Smooth muscle cell (in vitro differentiated cells): Measurements from ENCODE around the gene SPEM2. TPM values are rescaled to one million over a fixed set of nuclear protein-coding genes. Genes with fewer than 3 reads are reported as not detected.

Experiments used
- DNase-seq: peaks from one replicate; lab custom pipeline; 2025; ENCODE audit not compliant: unreplicated experiment; lab: John Stamatoyannopoulos, UW
- H2AFZ ChIP-seq: fragments of 200-600 bp; sonication (generic); 2 replicates; pipeline ENCODE4 v1.6.0; 2016; ENCODE audit warnings: antibody characterized with exemption, low read depth, mild to moderate bottlenecking
- H3F3A ChIP-seq: fragments of 200-600 bp; sonication (generic); 2 replicates; pipeline ENCODE4 v1.6.0; 2017; ENCODE audit warnings: antibody characterized with exemption, low read depth
- H3K27ac ChIP-seq: fragments of 200-600 bp; sonication (generic); 2 replicates; pipeline ENCODE4 v1.5.1; 2016; ENCODE audit warnings: low read depth, mild to moderate bottlenecking
- H3K27me3 ChIP-seq: fragments of 200-600 bp; sonication (generic); 2 replicates; pipeline ENCODE4 v1.6.1; 2016; ENCODE audit warnings: low read depth, mild to moderate bottlenecking
- H3K36me3 ChIP-seq: fragments of 200-600 bp; sonication (generic); 2 replicates; pipeline ENCODE4 v1.5.1; 2016; ENCODE audit warnings: low read depth
- H3K4me1 ChIP-seq: fragments of 200-600 bp; sonication (generic); 2 replicates; pipeline ENCODE4 v1.5.1; 2016; ENCODE audit warnings: low read depth
- H3K4me2 ChIP-seq: fragments of 200-600 bp; sonication (generic); 2 replicates; pipeline ENCODE4 v1.6.0; 2016; ENCODE audit warnings: mild to moderate bottlenecking
- H3K4me3 ChIP-seq: fragments of 200-600 bp; sonication (generic); 2 replicates; pipeline ENCODE4 v1.5.1; 2016; ENCODE audit warnings: mild to moderate bottlenecking
- H3K79me2 ChIP-seq: fragments of 200-600 bp; sonication (generic); 2 replicates; pipeline ENCODE4 v1.6.0; 2016; ENCODE audit warnings: low read depth, mild to moderate bottlenecking
- H3K9ac ChIP-seq: fragments of 200-600 bp; sonication (generic); 2 replicates; pipeline ENCODE4 v1.6.0; 2016; ENCODE audit warnings: low read depth
- H3K9me3 ChIP-seq: fragments of 200-600 bp; sonication (generic); replicated peaks from 2 replicates; pipeline ENCODE4 v1.5.1; 2016; ENCODE audit warnings: low read depth
- H4K20me1 ChIP-seq: fragments of 200-600 bp; sonication (generic); 2 replicates; pipeline ENCODE4 v1.6.0; 2016; ENCODE audit warnings: low read depth
- CTCF ChIP-seq: fragments of 200-600 bp; sonication (generic); IDR thresholded peaks from 2 replicates; pipeline ENCODE4 v1.5.1; 2017; ENCODE audit warnings: borderline replicate concordance, mild to moderate bottlenecking, antibody characterized with exemption; ENCODE audit not compliant: insufficient read depth, poor library complexity, severe bottlenecking
- WGBS: methylation state at CpG from one replicate; pipeline ENCODE4 v1.1.7; 2016; ENCODE audit warnings: low lambda C conversion rate; 5-methylcytosine and 5-hydroxymethylcytosine counted together
- polyA plus RNA-seq: library from polyadenylated mRNA; unstranded; fragments of >200 nt; fragmentation: Nextera tagmentation; extraction: Ambion mirVana; gene quantifications from 2 replicates; pipeline ENCODE4 v1.2.1, GENCODE V29; 2016
- total RNA-seq: library from RNA; depleted of rRNA; stranded (reverse); fragments of >200 nt; gene quantifications from 2 replicates; pipeline ENCODE4 v1.2.3, GENCODE V29; 2014

Gene SPEM2
- total and polyA plus RNA-seq, 2 experiments from 2014 or later: 0.22 to 0.56 TPM

GRCh38 chr17:7466639-7467341 is 41.4 kb downstream of the SPEM2 start:
- H4K20me1 ChIP-seq: peaks cover 80% of the 10 kb centered on the region
- H3K9ac ChIP-seq: no peak overlapping the region
- over 99% methylated on average over 16 of the region's 16 CpGs for WGBS
- no peak overlapping the region for H3K4me2 ChIP-seq
- DNase-seq: no peak
- TF ChIP-seq CTCF: no peak
- H3K4me3 ChIP-seq: no peak overlapping the region
- H3K27ac ChIP-seq: no peak overlapping the region
- no peak overlapping the region for H2AFZ ChIP-seq
- no peaks in the 10 kb centered on the region for H3K36me3 ChIP-seq
- no peaks in the 10 kb centered on the region for H3F3A ChIP-seq
- peaks cover 57% of the 10 kb centered on the region for H3K79me2 ChIP-seq
- no peaks in the 10 kb centered on the region for H3K27me3 ChIP-seq
- H3K9me3 ChIP-seq: no peaks in the 10 kb centered on the region
- H3K4me1 ChIP-seq: peaks cover under 1% of the 10 kb centered on the region

DNA sequence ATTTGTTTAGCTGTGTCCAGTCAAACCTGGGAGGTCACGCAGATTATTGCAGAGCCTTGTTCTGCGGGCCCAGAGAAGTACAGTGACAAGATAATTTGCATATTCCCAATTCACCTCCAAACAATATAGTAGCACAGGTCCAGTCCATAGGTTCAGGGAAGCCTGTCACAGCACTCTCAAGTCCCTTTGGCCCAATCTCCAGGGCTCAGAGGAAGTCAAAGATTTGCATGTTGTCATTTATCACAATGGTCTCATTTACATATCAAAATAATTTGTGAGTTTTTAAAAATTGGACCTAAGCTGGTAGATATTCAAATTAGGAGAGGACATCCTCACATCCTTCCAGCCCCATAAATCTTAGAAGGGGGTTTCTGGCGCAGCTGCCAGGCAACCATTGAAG is 42.1 kb downstream of the SPEM2 start:
- 97% methylated on average over 3 of the region's 3 CpGs for WGBS

GRCh38 chr17:7468290-7468689 is 42.9 kb downstream of the SPEM2 start:
- no peak overlapping the region for H3K27ac ChIP-seq
- peaks cover 89% of the 10 kb centered on the region for H4K20me1 ChIP-seq
- no peaks in the 10 kb centered on the region for H3K36me3 ChIP-seq
- no peak overlapping the region for H3K9ac ChIP-seq
- 95% methylated on average over 11 of the region's 11 CpGs for WGBS
- H3K27me3 ChIP-seq: no peaks in the 10 kb centered on the region
- DNase-seq: no peak
- H3K79me2 ChIP-seq: peaks cover 71% of the 10 kb centered on the region
- TF ChIP-seq CTCF: no peak
- no peak overlapping the region for H3K4me3 ChIP-seq
- no peaks in the 10 kb centered on the region for H3K4me1 ChIP-seq
- H2AFZ ChIP-seq: no peak overlapping the region
- H3F3A ChIP-seq: no peaks in the 10 kb centered on the region
- no peaks in the 10 kb centered on the region for H3K9me3 ChIP-seq
- H3K4me2 ChIP-seq: no peak overlapping the region

More for the DNA sequence above, 42.1 kb downstream of the SPEM2 start:
- H3K9ac ChIP-seq: no peak overlapping the region
- no peak for TF ChIP-seq CTCF
- H3K9me3 ChIP-seq: no peaks in the 10 kb centered on the region
- H3K36me3 ChIP-seq: no peaks in the 10 kb centered on the region
- no peaks in the 10 kb centered on the region for H3F3A ChIP-seq
- H3K4me2 ChIP-seq: no peak overlapping the region
- no peak overlapping the region for H2AFZ ChIP-seq
- no peaks in the 10 kb centered on the region for H3K4me1 ChIP-seq
- H3K79me2 ChIP-seq: peaks cover 64% of the 10 kb centered on the region
- H3K27ac ChIP-seq: no peak overlapping the region
- no peak overlapping the region for H3K4me3 ChIP-seq
- H4K20me1 ChIP-seq: peaks cover 83% of the 10 kb centered on the region
- no peak for DNase-seq
- no peaks in the 10 kb centered on the region for H3K27me3 ChIP-seq
